NB4 (cell line): ENCODE measurements around the gene KIF23.

Experiments
- CTCF ChIP-seq: IDR thresholded peaks from one replicate; pipeline ENCODE4 v1.5.1; 2012; ENCODE audit warnings: low read depth, low read length
- MAX ChIP-seq: IDR thresholded peaks from 2 replicates; pipeline ENCODE4 v1.6.1; 2011; ENCODE audit warnings: low read depth, low read length
- POLR2A ChIP-seq: IDR thresholded peaks from 2 replicates; pipeline ENCODE4 v1.6.1; 2011; ENCODE audit warnings: mild to moderate bottlenecking; ENCODE audit not compliant: insufficient read length; ENCODE audit errors: extremely low read depth

GRCh38 chr15:69484837-69485236 is 70.7 kb downstream of the KIF23 start:
- no peak for TF ChIP-seq MAX
- TF ChIP-seq CTCF: no peak
- TF ChIP-seq POLR2A: no peak
